ENCODE data around the gene CHN1.

CHN1 gene

DNA sequence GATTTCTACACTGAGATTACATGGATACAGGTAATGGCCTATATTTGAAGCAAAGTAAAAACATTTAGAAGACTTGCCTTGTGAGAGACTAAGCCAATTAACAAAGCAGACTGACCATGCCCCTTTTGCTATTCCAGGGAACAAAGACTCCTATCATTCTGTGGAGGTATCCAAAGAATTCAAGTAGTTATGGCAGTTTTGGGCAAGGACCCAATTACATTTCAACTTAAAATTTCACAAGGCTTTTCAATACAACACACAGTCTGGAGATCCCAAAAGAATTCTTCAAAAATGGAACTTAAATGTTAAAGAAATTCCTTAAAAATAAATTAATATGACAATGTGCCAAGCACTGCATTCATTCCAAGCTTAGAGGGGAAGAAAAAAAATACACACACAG is 131.7 kb downstream of the CHN1 start:
- DNase-seq (ENCODE audit: low read depth), result peak; percentile 44

DNA sequence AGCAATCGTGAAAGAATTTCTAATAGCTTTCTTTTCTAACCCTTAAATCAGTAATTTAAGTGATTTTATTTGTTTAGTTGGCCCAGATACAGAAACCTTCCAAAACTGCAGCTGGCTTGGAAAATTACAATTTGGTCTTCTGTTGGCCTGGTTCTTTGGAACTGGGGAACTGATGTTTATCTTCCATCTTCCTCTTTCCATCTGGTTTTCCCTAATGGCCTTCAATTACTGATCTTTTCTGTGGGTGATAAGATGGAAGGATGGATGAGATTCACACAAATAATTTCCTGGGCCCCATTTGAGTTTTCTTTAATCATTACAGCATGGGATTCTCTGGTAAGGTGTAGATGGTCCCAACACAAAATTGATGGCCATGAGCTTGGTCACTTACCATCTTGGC is 134.4 kb downstream of the CHN1 start:
- no peak for DNase-seq (ENCODE audit: low read depth)

DNA sequence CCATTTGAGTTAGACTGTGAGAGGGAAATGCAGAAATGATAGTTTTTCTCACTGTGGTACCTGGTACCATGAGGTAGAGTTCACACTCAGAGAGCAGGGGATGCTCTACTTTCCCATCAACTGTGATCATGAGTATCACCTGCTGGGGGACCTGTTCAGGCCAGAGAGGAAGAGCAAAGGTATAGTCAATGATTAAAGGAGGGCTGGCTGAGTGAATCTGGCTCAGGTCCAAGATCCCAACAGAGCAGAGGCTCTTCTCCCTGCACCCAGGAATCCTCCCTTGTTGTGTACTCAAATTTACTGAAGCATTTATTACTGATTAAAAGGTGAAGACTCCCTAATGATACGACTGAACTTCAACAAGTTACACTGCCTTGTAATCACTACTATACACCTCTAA is 136.3 kb downstream of the CHN1 start:
- no peak for DNase-seq (ENCODE audit: low read depth)

DNA sequence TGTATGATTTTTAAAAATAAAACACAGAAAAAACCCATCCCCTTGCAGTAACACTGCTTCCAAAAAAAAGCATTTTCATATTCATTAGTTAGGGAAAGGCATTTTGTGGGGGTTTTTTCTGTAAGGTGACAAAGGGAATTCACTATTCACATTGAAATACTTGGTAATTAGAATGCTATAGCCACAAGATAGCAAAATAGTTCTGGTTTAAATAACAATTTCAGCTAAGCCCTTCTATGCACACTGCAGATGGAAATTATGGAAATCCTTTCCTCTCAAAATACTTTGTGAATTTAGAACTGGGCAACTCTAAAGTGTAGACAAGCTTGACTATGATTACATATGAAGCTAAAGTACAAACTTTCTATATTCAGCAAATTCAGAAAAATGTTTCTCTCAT is 138.8 kb downstream of the CHN1 start:
- no peak for DNase-seq (ENCODE audit: low read depth)

DNA sequence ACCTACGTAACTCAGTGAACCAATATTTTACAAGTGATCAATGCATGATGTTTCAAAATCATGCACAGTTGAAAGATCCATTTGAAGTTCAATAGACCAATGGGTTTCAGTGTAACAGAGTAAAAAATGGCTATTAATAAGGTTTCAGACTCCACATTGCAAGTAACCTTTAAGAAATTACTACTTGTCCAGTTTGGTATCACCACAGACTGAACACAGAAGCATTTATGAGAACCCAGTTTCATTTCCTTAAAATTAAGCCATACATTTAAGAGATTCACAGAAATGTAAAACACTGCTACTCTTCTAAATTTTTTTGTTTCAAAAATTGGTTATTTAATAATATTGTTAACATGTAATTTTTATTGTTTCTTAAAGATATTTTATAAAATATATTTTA is 142.0 kb downstream of the CHN1 start:
- DNase-seq (ENCODE audit: low read depth), result no peak

DNA sequence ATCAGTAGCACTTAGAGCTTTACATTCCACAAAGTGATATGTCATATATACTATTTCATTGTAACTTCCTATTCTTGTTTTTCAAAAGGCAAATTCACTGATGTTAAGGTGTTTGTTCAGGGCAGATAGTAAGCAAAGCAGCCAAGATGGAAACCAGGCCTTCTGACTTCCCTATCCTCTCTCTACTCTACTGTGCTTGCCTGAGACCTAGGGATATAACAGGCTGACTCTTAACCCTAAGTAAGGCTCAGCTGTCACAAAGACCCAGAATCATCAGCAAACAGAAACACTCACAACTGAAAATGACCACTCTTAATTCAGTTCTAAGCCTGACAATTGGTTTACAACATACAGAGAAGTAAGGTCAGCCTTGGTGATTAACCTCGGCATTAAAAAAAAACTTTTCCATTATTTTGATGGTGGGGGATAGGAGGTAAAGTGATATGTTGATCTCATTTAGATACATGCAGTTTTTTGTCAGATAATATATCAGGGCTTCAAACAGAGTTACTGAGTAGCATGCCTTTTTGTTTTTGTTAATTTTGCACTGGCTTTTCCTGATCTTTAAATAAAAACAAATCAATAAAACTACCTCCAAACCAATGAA is 145.5 kb downstream of the CHN1 start:
- DNase-seq (ENCODE audit: low read depth), result no peak

DNA sequence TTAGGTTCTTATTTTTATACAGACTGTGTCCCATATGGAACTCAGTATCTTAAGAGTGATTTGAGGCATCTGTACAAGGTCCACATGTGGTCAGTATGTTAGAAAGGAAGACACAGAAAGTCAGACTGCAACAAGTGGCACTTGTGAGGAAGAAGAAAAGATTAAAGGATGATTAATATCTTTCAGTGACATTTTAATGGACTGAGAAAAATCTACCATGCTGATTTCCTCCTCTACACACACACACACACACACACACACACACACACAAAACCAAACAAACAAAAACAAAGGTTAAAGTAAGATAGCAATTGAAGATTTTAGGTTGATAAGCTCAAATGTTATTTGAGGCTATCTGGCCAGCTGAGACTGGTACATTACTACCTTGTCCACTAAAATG is 146.4 kb downstream of the CHN1 start:
- no peak for DNase-seq (ENCODE audit: low read depth)

DNA sequence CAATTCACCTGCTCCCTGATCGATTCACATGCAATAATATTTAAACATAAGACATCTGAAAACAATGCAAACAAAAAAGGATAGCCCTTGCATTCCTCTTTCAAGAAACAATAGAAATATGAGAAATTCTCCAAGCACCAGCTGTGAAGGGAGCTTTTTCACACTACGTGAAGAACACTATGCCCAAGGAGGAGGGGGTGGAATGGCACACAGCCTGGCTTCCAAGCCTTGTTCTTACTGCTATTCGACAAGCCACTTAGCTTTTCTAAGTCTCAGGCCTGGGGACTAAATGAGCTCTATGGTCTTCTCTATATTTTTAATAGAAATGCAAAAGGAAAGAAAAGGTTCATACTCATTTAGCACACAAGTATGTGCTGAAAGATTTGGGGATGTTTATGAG is 148.7 kb downstream of the CHN1 start:
- DNase-seq (ENCODE audit: low read depth), result no peak

DNA sequence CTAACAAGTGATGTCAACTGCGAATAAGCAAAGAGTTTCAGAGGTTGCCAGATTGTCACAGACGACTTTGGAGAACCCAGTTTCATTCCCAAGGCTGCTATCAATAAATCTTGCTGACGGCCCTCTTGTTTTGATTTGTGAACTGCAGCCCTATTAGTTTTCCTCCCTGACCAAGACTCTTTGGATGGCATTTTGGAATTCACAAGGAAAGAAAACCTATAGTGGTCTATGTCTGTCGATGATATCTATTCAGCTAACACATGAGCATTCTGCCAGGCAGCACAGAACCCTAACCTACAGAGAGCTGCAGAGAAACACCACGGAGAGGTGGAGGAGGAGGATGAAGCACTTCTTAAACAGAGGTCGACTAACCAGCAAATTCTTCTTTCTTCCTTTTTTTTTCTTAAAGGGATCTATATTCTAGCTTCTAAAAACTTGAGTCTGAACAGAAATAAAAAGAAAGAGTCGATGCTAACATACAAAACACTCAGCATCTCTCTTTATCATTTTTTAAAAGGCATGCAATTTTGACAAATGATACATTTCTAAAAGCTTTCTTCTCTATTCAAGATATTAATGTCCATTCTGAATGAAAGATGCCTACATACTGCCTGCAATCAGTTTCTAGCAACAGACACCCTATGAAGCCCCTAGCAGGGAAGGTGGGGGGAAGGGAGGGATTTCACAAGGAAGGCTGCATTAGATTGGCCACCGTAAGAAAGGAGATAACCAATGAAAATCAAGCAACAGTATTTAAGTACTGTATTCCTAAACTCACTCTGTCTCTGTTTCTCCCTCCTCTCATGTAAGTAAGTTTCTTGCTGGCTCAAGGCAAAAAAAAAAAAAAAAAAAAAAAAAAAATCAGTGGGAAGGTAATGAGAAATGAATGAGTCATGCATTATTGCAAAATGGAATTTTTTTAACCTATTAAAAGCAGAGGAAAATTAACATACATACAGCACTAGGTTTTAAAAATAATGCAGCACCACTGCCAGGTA is 157.9 kb downstream of the CHN1 start:
- DNase-seq (ENCODE audit: low read depth), result peak; percentile 52

DNA sequence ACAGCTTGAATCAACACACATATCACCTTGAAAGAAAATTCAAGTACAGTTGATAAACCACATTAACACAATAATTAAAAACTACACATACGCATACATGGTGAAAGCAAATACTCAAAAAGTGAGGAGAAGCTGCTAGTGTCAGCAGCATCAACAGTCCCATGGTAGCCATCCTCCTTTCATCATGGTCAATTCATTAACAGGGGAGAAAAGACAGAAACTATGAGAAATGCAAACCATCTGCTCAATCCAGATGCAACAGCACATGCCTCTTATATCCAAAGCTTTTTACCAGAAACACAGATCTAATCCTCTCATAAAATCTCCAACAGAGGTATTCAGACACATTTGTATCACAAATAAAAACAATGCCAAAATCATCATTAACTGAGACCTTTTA is 159.0 kb downstream of the CHN1 start:
- DNase-seq (ENCODE audit: low read depth), result no peak

DNA sequence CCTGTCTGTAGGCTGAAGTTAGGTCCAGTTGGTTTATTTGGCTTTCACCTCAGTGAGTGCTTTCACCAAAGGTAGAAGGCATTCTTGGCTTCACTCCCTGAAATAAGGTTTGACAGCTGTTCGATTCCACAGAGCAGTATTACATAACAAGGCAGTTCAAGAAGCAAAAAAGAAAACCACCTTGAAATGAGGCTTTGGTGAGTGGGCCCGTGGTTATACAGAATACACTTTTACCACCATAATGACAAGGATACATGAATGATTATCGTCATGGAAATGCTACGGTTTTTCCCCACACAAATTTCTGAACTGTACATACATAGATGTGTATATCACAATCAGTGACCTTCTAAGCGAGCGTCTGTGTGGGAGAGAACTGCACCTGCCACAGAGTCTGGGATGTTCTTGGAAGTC is 160.9 kb downstream of the CHN1 start:
- DNase-seq (ENCODE audit: low read depth), result no peak

DNA sequence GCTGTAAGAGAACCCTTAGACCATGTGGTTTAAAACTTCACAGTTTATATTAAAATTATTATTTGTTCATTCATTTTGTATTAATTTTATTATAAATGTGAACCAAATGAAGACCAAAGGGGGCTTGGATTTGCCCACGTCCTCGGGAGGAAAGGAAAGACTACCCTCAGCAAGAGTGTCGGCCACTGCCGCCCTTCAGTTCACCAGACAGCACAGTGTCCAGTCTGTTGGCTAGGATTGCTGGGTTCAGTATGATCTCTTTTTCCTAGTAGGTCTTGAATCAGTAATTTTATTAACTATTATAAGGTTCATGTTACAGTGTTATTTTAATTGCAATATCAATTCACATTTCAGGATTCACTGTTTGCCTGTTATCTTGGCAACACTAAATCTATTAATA is 162.7 kb downstream of the CHN1 start:
- no peak for DNase-seq (ENCODE audit: low read depth)

DNA sequence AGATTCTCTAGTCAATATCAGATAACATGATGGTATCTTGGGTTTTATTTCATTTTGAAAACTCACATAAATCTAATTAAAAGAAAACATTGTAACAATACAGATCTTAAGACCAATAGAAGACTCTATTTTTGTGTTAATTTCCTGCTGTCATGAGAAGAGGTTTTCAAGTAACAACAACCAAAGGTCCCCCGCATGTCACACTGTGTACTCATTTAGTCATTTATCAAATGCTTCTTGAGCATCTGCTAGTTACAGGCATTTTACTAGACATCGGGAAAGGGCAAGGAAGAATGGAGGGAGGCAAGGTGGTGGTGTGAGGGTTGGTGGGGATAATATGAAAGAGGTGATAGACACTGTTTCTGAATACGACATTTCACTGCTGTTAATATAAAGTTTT is 163.2 kb downstream of the CHN1 start:
- no peak for DNase-seq (ENCODE audit: low read depth)

DNA sequence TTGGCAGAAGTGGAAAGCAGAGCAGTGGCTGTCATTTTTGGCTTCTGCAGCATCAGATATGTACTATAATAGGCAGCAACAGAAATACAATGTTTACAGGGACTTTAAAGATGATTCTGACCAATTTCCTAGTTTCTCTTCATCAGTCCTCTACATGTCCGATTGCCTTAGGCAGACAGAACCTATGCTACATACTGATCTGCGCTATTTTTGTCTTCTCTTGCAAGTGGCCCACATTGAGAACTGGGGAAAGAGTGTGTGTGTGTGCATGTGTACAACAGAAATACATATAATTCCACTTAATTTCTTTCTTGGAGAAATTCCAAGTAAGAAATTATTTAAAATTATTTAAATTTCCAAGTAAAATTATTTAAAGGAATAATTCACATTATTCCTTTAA is 163.8 kb downstream of the CHN1 start:
- DNase-seq (ENCODE audit: low read depth), result no peak

DNA sequence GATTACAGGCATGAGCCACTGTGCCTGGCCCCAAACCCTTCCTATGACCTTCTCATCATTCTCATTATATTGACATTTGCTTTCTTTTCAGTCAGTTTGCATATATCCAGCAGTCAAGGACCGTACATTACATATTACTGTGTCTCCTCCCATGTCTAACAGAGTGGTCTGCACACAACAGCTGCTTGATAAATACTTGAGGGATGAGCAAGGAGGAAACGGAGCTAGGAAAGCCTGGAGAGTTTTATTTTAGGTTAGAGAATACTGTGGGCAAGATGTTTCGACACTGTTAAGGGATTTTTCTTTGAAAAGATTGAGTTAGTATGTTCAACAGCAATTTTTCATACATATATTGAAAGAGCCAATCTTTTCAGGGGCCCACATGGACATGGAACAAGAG is 164.7 kb downstream of the CHN1 start:
- no peak for DNase-seq (ENCODE audit: low read depth)

DNA sequence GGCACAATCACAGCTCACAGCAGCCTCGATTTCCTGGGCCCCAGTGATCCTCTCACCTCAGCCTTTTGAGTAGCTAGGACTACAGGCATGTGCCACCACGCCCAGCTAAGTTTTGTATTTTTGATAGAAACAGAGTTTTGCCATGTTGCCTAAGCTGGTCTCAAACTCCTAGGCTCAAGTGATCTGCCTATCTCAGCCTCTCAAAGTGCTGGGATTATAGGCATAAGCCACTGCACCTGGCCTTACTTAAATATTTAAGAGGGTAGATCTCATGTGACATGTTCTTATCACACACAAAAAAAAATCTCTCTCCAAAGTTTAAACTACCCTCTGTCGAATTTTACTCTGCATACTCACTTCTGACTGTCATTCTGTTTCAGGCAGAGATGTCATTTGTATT is 165.5 kb downstream of the CHN1 start:
- DNase-seq (ENCODE audit: low read depth), result no peak

DNA sequence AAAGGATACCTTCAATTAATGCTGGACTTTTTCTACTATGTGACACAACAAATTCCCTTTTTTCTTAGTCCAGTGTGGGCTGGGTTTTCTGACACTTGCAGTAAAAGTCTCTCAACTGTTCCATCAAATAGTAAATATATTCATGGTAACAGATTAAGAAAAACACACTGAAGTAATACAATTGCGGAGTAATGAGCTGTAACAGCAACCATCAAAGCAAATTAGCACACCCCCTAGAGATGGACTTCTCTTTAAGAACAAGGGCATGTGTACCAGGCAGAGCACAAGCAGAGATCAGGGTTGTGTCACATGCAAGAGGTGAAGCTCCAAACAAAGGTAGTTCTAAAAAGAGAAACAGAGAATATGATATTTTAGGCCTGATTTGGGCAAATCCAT is 168.2 kb downstream of the CHN1 start:
- no peak for DNase-seq (ENCODE audit: low read depth)

DNA sequence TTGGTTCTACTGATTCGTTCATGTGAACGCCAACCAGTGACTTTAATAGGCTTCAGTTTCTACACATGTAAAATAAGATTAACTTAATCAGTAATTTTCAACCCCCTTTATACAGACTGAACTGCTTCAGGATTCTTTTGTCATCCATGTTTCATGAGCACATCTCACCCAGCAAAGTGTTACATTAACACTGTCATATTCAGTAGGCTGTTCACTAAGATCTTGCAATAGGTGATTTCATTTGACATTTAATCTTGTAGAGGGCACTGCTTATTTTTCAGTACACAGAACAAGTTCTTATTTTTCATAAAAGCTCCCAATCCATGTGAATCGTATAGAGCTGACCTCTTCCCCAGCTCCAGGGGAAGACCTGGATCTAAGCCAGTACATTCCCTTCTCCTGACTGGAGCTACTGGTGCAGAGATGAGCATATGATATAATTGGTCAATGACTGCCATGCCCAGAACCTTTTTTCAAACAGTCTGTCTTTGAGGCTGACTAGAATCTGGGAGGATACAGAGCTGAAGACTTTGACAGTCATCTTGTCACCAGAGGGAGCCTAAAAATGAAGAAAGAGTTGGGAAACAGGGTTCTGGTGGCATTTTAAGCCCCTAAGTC is 168.7 kb downstream of the CHN1 start:
- DNase-seq (ENCODE audit: low read depth), result peak; percentile 86

DNA sequence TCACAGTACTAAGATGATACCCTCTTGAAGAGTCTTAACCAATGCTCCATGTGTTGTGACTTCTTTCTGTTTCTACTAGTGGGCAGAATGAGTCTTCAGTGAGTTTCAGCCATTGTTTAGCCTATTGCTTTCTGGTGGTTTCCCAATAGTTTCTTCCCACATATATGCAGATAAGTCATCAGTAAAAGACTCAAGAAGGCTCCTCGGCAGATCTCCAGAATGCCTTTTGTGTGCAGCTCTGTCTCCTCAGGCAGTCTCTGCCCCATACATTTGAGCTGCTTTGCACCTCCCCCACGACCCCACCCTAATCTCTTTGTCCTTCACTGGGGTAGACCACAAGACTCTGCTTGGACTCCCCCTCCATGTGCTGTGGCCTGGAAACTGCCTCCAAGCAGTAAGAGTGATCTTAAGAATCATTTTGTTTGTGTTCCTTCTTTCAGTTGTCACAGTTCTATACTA is 169.4 kb downstream of the CHN1 start:
- peak; percentile 74 for DNase-seq (ENCODE audit: low read depth)

DNA sequence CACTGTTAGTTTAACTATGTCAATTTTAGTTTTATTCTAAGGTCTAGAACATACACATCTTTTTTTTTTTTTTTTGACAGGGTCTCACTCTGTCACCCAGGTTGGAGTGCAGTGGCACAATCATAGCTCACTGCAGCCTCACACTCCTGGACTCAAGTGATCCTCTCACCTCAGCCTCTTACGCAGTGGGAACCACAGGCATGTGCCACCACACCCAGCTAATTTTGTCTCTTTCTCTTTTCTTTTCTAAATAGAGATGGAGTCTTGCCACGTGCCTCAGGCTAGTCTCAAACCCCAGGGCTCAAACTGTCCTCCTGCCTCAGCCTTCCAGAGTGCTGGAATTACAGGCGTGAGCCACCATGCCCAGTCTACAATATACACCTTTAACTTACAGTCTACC is 171.4 kb downstream of the CHN1 start:
- DNase-seq (ENCODE audit: low read depth), result no peak

DNA sequence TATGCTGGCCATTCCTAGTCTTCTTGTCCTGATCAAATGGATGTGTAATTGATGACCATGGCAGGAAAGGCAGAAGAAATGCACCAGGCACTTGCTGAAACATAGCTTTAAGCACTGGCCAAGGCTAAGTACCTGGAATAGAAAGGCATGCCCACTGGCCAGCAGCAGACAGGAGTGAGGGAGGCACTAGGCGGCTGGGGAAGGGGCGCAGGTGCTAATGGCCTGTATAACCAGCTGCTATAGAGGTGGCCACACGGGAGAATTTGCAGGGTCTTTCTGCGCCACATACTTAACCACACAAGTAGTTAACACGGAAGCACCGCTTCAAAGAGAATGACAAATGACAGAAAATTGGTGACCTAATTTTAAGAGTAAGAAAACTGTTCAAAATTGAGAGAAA is 174.6 kb downstream of the CHN1 start:
- DNase-seq (ENCODE audit: low read depth), result no peak

DNA sequence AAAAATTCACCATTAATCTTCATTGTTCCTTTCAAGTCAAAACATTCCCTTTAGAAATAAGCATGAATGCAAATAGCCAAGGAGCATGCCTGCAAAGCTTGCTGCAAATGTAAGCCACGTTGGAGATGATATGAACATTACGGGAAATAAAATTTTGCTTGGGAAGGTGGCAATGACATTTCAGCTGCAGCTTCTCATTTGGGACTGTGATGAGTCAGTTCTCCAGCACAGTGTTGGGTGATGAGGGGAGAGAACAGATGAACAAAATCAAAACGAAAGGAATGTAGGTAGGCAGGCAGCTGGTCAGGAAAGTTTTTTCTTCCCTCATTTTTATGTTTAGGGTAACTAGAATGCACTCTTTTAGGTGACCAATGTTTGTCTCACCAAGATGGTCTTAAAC is 175.6 kb downstream of the CHN1 start:
- DNase-seq (ENCODE audit: low read depth), result no peak

Measured in GM04503 (cell line).